Renal pelvis (tissue), 12 donors: ENCODE measurements around the gene SIRPA. TPM values are rescaled to one million over a fixed set of nuclear protein-coding genes. Genes with fewer than 3 reads are reported as not detected.

Experiments used
- DNase-seq: peaks from one replicate; pipeline ENCODE4 v3.0.0-alpha.2; 2013
- long read RNA-seq, 16 experiments: transcript quantifications; one replicate each; lab custom pipeline, GENCODE V29; 2026
- polyA plus RNA-seq, 3 donors: library from polyadenylated mRNA; unstranded; fragments of 120-200 nt; gene quantifications; one replicate each; pipeline ENCODE4 v1.2.1, GENCODE V29; 2013; ENCODE audit not compliant: insufficient read length in 3 of 3

The SIRPA gene
- 10 to 100 TPM; 28.1 to 29.9 (median 28.5) TPM for polyA plus RNA-seq
- long read RNA-seq, donor 1, full-length matches to known transcripts, result 2 of 2 reads
- long read RNA-seq, donor 1, partial matches to known transcripts, result 0 of 2 reads
- long read RNA-seq, donor 1, other reads (novel, unspliced or antisense), result 0 of 2 reads
- long read RNA-seq, donor 2, full-length matches to known transcripts, result 4 of 4 reads
- long read RNA-seq, donor 2, partial matches to known transcripts, result 0 of 4 reads
- long read RNA-seq, donor 2, other reads (novel, unspliced or antisense), result 0 of 4 reads
- long read RNA-seq, donor 3, full-length matches to known transcripts, result 8 of 24 reads
- long read RNA-seq, donor 3, partial matches to known transcripts, result 16 of 24 reads
- long read RNA-seq, donor 3, other reads (novel, unspliced or antisense), result 0 of 24 reads
- long read RNA-seq, donor 4, full-length matches to known transcripts, result 8 of 8 reads
- long read RNA-seq, donor 4, partial matches to known transcripts, result 0 of 8 reads
- long read RNA-seq, donor 4, other reads (novel, unspliced or antisense), result 0 of 8 reads
- long read RNA-seq, donor 5, partial matches to known transcripts, result 0 of 2 reads
- long read RNA-seq, donor 5, other reads (novel, unspliced or antisense), result 0 of 2 reads
- long read RNA-seq, donor 6, full-length matches to known transcripts, result 9 of 9 reads
- long read RNA-seq, donor 6, partial matches to known transcripts, result 0 of 9 reads
- long read RNA-seq, donor 6, other reads (novel, unspliced or antisense), result 0 of 9 reads
- long read RNA-seq, donor 7, full-length matches to known transcripts, result 4 of 4 reads
- long read RNA-seq, donor 7, partial matches to known transcripts, result 0 of 4 reads
- long read RNA-seq, donor 7, other reads (novel, unspliced or antisense), result 0 of 4 reads
- long read RNA-seq, donor 8, full-length matches to known transcripts, result 8 of 8 reads
- long read RNA-seq, donor 8, partial matches to known transcripts, result 0 of 8 reads
- long read RNA-seq, donor 8, other reads (novel, unspliced or antisense), result 0 of 8 reads
- long read RNA-seq, donor 9, full-length matches to known transcripts, result 6 of 18 reads
- long read RNA-seq, donor 9, partial matches to known transcripts, result 12 of 18 reads
- long read RNA-seq, donor 9, other reads (novel, unspliced or antisense), result 0 of 18 reads
- long read RNA-seq, donor 10, full-length matches to known transcripts, result 5 of 5 reads
- long read RNA-seq, donor 10, partial matches to known transcripts, result 0 of 5 reads
- long read RNA-seq, donor 10, other reads (novel, unspliced or antisense), result 0 of 5 reads
- long read RNA-seq, donor 11, partial matches to known transcripts, result 0 of 3 reads
- long read RNA-seq, donor 11, other reads (novel, unspliced or antisense), result 0 of 3 reads
- long read RNA-seq, donor 12, transcript SIRPA-202 (8 exons, 3,996 nt), result major isoform, 5 of 5 reads
- long read RNA-seq, donor 12, partial matches to known transcripts, result 0 of 5 reads
- long read RNA-seq, donor 12, other reads (novel, unspliced or antisense), result 0 of 5 reads
- long read RNA-seq, donor 13, partial matches to known transcripts, result 0 of 3 reads
- long read RNA-seq, donor 13, other reads (novel, unspliced or antisense), result 0 of 3 reads
- long read RNA-seq, donor 14, full-length matches to known transcripts, result 3 of 37 reads
- long read RNA-seq, donor 14, partial matches to known transcripts, result 34 of 37 reads
- long read RNA-seq, donor 14, other reads (novel, unspliced or antisense), result 0 of 37 reads
- long read RNA-seq, donor 15, full-length matches to known transcripts, result 9 of 9 reads
- long read RNA-seq, donor 15, partial matches to known transcripts, result 0 of 9 reads
- long read RNA-seq, donor 15, other reads (novel, unspliced or antisense), result 0 of 9 reads
- long read RNA-seq, donor 16, full-length matches to known transcripts, result 2 of 10 reads
- long read RNA-seq, donor 16, partial matches to known transcripts, result 8 of 10 reads
- long read RNA-seq, donor 16, other reads (novel, unspliced or antisense), result 0 of 10 reads

DNA sequence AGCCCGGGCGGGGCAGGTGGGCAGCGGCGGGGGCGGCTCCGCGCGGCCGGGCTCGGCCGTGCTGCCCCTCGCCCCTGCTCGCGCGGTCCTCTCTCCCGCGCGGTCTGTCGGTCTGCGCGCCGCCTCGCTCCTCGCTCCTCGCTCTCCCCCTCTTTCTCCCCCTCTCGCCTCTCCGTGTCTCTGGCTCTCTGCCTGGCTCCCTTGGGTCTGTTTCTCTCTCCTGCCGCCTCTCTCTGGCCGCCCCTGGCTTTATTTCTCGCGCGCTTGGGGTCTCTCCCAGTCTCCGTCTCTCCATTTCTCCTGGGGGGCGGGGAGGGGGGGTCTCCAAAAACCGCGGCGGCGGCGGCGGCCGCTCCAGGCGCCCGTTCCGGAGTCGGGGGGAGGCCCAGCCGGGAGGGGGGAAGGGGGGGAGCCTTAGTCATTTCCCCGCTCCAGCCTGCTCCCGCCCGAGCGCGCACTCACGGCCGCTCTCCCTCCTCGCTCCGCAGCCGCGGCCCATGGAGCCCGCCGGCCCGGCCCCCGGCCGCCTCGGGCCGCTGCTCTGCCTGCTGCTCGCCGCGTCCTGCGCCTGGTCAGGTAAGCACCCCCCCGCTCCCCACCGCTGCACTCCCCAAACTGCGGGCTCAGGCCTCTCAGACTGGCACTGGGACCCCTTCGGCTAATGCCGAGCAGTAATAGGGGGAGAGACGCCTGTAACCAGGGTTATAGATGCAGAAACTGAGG lies at the start of gene SIRPA:
TSS of gene SIRPA (plus strand) at position 457 of the 723 bp plus-strand sequence. CDS start at position 498, 41 bp downstream.
- peak; percentile 76 for DNase-seq

DNA sequence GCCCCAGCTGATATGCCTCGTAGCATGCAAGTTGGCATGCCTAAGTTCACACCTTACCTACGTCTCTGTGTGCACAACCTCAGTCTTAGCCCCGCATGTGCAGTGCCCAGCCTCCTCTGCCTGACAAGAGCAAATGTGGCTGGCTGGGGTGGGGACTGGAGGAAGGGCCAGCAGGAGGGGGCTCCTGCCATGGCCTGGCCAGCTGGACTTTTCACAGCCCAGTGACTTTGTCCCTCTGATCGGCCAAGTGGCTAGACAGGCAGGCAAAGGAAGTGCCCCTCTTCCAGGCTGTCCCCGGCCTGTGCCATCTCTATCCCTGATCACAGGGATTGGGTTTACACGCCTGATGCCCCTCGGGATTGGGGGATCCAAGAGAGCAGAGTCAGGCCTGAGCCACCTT lies 49.5 kb upstream of the SIRPA start:
- DNase-seq, result no peak

DNA sequence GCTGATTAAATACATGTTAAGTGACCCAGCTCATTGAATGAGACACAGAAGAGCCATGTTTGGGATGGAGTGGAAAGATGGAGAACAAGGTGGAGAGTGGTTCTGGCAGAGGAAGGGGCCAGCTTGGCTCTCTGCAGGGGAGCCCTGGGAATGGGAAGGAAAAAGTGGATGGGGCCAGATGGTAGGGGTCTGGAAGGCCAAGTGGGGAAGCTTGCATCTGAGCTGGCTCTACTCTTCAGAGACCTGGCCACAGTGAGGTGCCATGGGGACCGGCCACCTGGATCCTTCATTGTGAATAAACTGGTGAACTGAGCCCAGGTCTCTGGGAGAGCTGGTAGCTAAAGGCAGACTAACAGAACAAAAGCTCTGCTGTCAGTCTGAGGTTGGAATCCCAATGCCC lies 48.9 kb upstream of the SIRPA start:
- no peak for DNase-seq

GRCh38 chr20:1846876-1847275 lies 48.3 kb upstream of the SIRPA start:
- DNase-seq, result no peak

DNA sequence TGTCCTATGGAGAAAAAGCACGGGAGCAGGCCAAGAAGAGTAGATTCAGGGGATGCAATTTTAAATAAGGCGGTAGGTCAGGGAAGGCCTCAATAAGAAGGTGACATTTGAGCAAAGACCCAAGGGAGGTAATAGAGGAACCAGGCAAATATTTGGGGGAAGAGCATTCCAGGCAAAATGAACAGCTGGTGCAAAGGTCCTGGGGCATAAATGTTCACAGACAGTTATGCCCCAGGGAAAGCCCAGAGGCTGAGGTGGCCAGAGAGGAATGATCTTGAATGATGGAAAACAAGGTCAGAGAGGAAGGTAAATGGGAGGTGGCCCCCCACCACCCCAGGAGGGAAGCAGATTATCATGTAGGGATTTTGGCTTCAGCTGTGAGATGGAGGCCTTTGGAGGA lies 47.4 kb upstream of the SIRPA start:
- DNase-seq, result no peak

DNA sequence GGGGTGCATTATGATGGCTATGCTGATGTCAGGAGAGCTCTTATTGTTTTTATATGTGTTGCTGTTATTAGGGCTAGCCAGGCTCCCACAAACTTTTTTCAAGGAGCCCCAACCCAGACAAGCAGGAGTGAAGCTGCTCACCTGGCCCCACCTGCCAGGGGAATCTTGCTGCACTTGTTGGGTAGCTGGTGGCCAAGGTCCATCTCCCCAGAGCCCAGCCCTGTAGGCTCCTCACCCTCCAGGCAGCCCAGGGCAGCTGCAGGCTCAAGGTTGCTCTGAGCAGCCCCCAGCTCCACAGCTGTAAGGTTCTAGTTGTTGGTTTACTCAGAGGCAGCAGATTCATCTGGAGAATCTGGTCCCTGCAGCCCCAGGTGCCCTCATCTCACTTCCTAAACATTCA lies 46.8 kb upstream of the SIRPA start:
- DNase-seq, result no peak

GRCh38 chr20:1851396-1851795 lies 43.8 kb upstream of the SIRPA start:
- no peak for DNase-seq

- DNase-seq, result no peak
Measured at GRCh38 chr20:1853473-1853872, 41.7 kb upstream of the SIRPA start.

GRCh38 chr20:1854246-1854645 lies 41.0 kb upstream of the SIRPA start:
- no peak for DNase-seq

DNA sequence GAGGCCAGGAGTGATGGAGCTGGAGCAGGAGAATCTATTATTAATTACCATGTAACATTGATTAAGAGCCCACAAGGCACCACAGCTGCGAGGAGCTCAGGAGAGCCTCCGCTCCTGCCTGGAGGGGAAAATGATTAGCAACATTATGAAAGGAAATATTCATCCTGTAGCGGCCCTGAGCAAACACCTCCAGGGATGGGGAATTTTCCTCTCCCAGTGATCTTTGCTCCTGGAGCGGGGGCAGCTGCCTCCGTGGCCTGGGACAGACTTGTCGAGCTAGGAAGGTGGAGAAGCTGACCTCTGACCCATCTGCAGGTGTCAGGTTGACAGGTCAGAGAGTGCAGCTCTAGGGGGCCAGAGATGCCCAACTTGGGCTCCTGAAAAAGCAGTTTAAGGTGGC lies 40.1 kb upstream of the SIRPA start:
- no peak for DNase-seq

DNA sequence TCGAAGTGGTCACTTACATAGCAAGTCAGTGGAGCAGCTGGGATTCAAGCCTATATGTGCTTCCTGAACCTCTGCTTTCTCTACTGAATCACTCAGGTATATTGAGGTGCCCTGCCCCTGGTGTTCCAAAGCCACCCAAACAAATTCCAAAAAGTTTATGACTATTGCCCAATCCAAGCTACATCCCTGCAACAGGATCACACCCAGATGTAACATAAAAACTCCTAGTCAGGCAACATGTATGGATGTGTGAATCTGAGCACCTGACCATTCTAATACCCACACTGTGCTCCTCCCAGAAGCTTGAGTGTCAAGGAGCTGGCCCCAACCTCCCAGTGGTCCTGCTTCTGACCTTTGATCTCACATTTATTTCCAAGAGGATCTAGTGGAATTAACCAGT lies 39.5 kb upstream of the SIRPA start:
- no peak for DNase-seq

- no peak for DNase-seq
Measured at GRCh38 chr20:1856424-1856823, 38.8 kb upstream of the SIRPA start.

GRCh38 chr20:1857466-1857865 lies 37.7 kb upstream of the SIRPA start:
- DNase-seq, result no peak

- no peak for DNase-seq
Measured at GRCh38 chr20:1858871-1859270, 36.3 kb upstream of the SIRPA start.

GRCh38 chr20:1860446-1860845 lies 34.8 kb upstream of the SIRPA start:
- DNase-seq, result no peak

DNA sequence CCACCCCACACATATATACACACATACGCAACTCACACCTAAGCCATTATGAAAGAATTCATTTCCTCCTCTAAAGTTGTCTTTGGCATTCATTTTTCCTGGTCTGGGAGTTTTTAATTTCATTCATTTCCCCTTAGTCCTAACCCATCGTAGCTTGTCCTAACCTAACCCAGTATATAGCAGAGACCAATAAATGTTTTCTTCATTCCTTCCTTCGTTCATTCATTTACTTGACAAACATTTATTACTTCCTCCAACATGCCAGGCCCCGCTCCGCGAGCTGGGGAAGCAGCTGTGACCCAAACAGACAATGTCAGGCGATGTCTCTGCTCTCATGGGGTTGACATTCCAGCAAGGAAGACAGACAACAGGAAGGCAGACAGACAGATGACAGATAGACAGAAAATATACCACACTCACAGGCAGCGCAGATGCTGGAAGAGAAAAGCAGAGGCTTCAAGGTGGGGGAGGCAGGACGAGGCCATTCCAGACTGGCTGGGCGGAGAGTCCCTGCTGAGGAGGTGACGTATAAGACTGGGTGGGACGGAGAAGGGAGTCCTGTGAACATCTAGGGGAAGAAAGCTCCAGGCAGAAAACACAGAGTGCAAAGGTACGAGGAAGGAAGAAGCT lies 33.7 kb upstream of the SIRPA start:
- no peak for DNase-seq

DNA sequence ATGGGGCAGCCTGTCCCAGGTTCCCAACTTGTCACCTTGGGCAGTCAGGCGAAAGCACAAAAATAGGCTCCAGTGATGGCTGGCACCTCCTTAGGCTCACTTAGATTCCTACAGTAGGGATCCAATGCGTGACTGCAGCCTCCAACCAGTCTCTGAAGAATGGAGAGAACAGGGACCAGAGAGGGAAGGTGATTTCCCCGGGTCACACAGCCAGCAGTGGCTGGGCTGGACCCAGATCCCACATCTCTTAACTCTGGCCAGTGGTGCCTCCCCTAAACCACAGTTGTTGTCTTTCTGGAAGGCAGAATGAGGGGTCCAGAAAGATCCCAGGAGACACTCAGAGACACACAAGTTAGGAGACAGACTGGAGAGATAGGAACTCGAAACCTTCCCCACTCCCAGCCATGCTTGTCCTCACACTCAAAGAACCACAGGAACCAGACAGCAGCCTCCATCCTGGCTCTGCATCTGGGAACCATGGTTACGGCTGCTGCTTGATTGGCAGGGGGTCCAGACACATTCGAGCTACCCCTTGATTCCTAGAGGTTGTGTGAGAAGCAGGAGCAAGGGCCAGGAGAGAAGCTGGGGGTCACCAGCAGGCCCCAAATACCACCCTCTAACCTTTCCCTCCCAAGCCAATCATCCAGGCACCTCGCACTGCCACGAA lies 33.1 kb upstream of the SIRPA start:
- no peak for DNase-seq

DNA sequence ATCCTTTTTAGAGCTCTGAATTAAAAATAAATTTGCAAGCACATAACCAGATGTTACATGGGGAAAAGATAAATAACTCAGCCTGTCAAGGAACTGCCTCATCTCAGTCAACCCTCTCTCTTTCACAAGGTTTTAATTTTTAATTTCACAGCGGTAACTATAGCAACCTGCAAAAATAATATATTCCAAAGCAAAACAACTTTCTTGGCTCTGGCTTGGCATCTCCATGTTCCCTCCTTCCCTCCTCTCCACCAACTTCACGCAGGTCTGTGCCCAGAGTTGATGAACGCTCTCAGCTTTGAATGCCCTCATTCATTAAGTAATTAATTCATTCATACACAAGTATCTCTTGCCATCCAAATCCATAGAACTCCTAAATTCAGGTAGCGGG lies 32.5 kb upstream of the SIRPA start:
- DNase-seq, result no peak

- no peak for DNase-seq
Measured at GRCh38 chr20:1863296-1863695, 31.9 kb upstream of the SIRPA start.
